Panc1 (cell line): ENCODE measurements around the gene FAM124B.

ENCODE experiments used
- POLR2AphosphoS5 ChIP-seq: IDR thresholded peaks from 2 replicates; pipeline ENCODE4 v1.6.1; 2012; ENCODE audit warnings: mild to moderate bottlenecking, low read depth, low read length, moderate library complexity
- TF ChIP-seq, protein P1 (sequence below): fragments of 450-650 bp; IDR thresholded peaks from 2 replicates; pipeline ENCODE4 v1.5.1; 2017; ENCODE audit warnings: mild to moderate bottlenecking

DNA sequence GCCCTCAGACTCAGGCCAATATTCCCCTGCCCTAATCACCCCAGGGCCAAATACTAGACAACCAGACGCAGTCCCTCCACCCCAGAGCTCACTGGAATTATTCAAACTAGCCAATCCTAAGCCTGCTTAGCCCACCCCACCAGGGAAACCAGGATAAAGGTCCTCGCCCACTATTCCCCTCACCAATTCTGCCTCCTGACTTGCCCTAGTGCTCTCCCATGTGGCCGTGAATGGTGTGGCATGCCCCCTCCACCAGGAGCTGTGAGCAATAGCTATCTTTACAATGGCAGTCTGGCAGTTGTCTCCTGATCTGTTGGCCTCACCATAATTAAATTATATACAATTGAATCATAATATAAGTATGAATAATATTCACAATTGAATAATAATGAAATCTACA lies 42.3 kb downstream of the FAM124B start:
- no peak for TF ChIP-seq POLR2AphosphoS5
- TF ChIP-seq, protein P1, sequence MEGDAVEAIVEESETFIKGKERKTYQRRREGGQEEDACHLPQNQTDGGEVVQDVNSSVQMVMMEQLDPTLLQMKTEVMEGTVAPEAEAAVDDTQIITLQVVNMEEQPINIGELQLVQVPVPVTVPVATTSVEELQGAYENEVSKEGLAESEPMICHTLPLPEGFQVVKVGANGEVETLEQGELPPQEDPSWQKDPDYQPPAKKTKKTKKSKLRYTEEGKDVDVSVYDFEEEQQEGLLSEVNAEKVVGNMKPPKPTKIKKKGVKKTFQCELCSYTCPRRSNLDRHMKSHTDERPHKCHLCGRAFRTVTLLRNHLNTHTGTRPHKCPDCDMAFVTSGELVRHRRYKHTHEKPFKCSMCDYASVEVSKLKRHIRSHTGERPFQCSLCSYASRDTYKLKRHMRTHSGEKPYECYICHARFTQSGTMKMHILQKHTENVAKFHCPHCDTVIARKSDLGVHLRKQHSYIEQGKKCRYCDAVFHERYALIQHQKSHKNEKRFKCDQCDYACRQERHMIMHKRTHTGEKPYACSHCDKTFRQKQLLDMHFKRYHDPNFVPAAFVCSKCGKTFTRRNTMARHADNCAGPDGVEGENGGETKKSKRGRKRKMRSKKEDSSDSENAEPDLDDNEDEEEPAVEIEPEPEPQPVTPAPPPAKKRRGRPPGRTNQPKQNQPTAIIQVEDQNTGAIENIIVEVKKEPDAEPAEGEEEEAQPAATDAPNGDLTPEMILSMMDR: peak; percentile 53
